Stimulated activated CD4-positive, alpha-beta T cell treated with anti-CD3 and anti-CD28 coated beads, Interleukin-4, amount 100 ng/mL, for 48 hours (primary cell): ENCODE measurements around the gene RALA.
"Not testable (repeated sequence)": the region's sequence is repeated elsewhere in the genome, so short reads cannot be mapped to it uniquely, and the experiment has no call there.

Experiments used
- DNase-seq, 2 donors: peaks; one replicate each; pipeline ENCODE4 v3.0.0-alpha.2; 2020; ENCODE audit warnings: low read depth in 2 of 2

RALA gene

DNA sequence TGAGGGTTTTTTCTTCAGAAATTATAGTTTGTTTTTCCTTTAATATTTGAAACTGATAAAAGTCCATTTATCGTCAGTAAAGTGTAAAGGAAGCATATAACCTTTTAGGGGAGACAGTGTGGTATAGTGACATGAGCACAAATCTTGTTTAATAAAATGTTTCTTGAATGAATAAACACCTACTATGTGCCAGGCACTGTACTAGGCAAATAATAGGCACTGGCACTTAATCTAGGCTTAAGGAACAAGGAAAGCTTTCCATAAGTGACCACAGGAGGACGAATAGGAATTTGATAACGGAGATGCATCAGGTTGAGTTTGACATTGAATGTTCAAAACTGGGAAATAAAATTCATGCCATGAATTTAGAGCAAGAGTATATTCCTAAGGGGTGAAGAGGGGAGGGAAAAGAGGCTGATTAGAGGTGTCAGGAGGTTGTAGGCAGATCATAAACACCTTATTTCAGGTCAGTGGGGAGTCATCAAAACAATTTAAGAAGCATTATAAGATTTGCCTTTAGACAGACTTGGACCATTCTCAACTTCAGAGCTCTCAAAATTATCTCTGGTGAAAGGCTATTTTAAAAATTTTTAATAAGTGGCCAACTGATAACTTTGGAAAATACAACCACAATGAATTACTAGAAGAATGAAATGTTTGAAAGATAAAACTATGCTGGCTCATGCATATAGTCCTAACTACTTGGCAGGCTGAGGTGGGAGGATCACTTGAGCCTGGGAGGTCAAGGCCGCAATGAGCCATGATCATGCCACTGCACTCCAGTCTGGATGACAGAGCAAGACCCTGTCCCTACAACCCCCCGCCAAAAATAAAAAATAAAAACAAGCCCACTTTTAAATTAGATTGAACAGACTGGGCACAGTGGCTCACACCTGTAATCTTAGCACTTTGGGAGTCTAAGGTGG, 22.4 kb downstream of the RALA start:
- DNase-seq, result no peak

DNA sequence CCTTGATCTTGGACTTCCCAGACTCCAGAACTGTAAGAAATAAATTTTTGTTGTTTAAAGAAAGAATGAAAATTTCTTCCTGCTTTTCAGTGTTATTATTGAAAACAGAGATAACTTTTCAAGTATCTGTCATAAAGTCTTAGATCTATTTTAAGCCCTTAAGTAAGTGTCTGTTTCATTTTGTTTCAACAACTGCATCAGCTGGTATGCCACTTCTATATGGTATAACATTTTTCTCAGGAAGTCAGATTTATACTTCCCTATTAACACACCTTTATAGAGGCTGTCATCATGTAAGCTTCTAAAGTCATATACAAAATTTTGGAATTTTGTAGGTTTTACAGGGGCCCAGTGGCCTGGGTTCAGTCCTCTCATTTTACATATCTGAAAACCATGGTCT, 24.4 kb downstream of the RALA start:
- DNase-seq, result no peak

DNA sequence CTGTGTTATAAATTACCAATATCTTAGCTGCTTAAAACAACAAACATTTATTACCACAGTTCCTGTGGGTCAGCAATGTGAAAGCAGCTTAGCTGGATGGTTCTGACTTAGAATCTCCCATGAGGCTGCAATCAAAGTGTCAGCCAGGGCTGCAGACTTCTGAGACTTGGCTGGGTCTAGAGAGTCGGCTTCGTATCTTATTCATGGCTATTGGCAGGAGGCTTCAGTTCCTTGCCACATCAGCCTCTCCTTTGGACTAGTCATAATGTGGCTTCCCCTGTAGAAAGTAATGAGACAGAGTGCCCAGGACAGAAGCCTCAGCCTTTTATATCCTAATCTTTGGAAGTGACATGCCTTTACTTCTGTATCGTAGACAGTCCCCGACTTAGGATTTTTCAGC, 27.3 kb downstream of the RALA start:
- no peak for DNase-seq

DNA sequence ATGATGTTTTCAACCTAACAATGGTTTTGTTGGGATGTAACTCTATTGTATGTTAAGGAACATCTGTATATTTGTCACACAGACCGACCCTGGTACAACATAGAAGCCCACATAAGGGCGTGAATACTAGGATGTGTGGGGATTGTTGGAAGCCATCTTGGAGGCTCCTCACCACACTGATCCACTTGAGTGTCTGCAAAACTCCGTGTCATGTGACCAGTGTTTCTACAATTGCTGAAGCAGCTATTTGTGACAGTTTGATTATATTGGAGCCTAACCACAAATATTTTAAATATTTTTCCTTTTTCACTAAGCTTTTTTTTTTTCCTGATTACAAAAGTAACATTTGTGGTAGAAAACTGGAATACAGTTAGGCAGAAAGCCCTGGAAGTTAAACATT, 27.9 kb downstream of the RALA start:
- DNase-seq, result no peak

DNA sequence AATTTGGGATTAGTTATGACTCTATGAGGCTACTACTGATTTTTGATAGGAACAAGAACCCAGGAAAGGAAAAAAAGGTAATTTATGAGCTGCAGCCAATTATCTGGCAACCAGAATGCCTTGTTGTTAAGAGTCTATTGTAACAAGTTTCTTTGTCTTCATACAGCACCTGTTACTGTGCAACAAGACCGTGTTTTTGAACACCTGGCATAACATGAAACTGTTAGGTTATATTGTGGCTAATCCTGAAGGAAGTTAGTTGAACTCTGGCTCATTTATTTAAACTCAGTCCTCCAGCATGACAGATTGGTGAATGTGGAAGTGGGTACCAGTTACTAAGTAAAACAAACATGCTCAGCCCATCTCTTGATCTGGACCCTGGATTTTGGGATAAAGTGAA, 33.0 kb downstream of the RALA start:
- DNase-seq, result no peak

DNA sequence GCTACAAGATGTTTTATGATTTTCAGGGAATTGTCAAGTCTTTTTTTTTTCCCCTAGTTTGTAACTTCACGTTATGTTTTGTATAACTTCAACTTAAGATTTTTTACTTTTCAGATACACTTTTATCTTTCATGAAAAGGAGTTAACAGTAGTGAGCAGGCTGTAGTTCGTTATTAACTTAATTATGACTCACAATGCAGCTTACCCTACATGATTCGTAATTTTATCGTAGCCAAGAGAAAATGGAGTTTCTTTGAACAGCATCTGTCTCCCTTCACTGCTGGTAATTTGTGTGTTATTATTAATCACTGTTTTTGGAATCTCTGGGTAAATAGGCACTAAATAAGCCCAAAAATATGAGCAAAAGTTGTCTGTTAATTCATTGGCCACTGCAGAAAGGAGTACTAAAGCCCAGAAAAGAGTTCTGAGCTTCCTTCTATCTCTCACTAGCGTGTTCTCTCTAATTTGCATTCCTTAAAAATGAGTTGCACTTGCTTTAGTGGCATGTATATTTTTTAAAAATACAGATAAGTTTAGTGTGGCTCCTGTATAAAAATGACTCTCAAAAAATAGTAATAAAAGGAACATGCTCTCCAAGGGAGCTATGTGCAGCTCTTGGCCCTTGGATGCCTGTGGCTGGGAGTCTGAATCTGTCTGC, 36.1 kb downstream of the RALA start:
- DNase-seq, result no peak

DNA sequence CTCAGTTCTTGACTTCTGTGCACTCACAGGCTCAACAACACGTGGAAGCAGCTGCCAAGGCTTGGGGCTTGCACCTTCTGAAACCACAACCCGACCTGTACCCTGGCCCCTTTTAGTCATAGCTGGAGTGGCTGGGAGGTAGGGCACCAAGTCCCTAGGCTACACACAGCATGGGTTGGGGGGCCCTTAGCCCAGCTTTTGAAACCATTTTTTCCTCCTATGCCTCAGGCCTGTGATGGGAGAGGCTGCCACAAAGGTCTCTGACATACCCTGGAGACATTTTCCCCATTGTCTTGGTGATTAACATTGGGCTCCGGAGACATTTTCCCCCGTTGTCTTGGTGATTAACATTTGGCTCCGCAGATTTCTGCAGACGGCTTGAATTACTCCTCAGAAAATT, 38.6 kb downstream of the RALA start:
- no peak for DNase-seq

DNA sequence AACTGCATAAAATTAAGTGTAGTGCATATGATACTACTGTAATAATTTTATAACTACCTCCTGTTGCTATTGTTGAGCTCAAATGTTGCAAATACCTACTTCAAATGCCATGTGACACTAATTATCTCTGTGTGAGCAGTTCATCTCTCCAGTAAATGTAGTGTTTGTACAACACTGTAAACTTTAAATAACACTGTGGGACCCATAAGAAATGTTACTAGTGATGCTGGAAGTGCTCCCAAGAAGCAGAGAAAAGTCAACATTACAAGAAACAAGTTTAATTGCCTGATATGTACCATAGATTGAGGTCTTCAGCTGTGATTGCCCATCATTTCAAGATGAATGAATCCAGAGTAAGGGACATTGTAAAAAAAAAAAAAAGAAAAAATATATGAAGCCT, 39.9 kb downstream of the RALA start:
- DNase-seq, result no peak

DNA sequence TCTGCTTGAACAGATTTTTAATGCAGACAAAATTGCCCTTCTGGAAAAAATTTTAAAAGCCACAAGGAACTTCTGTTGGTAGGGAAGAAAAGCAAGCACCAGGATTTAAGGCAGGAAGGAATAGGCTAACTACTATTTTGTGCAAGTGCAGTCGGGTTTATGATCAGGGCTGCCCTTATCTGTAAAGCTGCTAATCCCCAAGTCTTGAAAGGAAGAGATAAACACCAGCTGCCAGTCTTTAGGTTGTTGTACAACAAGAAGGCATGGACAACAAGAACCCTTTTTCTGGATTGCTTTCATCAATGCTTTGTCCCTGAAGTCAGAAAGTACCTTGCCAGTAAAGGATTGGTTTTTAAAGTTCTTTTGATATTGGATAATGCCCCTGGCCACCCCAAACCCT, 40.7 kb downstream of the RALA start:
- DNase-seq, result no peak

DNA sequence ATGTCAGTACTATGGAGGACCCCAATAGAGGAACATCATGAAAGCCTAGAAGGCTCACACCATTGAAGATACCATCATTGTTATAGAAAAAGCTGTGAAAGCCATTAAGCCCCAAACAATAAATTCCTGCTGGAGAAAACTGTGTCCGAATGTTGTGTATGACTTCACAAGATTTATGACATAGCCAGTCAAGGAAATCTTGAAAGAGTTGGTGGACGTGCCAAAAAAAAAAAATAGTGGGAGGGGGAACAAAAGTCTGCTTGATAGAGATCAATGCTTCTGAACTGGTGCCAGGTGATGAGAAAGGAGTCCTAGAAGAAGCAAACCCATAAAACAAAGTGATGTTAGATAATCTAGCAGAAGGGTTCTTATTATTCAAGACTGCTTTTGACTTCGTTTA, 41.2 kb downstream of the RALA start:
- no peak for DNase-seq

DNA sequence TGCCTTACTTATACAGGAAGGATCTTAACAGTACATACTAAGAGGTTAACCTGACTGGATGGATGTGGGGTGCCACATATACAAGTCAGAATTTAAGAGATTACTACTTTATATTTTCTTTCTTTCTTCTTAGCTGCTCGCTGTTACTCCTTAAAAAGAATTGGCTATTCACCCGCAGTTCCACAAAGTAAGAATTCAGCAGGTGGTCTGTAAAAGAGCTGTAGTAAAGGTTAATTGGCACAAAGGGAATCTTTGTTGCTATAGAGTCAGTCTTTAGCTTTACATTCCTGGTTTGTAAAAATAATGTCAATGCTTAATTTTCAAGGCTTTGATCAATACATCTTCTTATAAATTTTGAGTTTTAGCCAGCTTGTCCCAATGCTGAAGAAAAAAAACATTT, 43.2 kb downstream of the RALA start:
- no peak for DNase-seq

DNA sequence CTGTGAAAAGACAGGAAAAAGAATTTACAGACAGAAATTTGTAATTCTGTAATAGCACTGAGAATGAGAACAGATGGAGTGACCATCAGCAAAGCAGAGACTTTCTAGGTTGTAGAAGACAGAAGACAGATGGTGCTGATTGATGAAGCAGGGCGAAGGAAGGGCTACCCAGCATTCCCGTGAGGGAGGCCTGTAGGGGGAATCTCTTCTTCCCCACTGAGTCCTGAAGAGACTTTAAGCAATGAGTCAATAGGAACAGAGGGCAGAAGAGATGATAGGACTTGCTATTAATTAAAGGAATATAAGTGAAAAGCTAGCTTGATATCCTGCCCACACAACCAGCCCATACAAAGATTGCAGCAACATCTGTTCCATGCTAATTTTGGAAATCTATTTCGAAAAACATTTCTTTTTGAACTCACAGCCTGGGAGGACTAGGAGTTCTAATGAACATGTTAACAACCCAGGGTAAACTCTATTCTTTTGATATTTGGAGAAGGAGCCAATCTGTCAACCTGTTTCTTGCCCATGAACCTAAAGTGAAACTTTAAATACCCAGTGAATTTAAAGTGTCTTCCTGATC, 44.1 kb downstream of the RALA start:
- DNase-seq, result no peak

DNA sequence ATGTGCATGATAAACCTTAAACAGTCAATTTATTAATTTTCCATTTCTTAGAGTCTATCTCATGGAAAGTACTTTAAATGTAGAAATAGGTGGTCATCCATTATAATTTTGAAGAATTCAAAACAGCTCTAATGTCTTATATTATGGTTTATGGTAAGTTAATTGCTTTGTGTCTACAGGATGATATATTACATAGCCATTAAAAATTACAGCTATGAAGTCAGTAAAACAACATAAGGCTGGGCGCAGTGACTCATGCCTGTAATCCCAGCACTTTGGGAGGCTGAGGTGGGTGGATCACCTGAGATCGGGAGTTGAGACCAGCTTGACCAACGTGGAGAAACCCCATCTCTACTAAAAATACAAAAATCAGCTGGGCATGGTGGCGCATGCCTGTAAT, 44.9 kb downstream of the RALA start:
- DNase-seq, result not testable (repeated sequence)

DNA sequence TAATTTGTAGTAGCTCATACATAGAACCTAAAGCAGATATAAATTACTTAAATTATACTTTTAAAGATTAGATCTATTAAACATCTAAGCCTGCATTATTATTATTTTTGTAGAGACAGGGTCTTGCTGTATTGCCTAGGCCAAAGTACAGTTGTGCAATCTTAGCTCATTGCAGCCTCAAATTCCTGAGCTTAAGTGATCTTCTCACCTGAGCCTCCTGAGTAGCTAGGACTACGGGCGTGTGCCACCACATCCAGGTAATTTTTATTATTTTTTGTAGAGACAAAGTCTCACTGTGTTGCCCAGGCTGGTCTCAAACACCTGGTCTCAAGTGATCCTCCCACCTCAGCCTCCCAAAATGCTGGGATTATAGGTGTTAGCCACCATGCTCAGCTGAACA, 46.7 kb downstream of the RALA start:
- DNase-seq, result no peak

DNA sequence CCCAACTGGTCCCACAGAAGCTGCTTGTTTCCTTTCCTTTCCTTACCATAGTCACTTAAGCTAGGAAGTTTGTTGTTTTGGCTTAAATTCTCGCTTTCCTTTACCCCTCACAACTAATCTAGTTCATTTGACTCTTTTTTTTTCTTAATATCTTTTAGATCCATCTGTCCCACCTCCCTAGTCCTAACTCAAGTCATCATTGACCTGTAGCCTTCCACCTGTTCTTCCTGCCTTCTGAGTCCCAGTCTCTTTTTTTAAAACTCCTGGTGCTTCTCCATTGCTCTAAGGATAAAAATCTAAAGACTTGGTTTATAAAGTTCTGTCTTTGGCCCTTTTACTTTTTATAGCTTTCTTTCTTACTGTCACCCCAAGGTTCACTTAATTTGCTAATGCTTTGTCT, 47.6 kb downstream of the RALA start:
- no peak for DNase-seq

DNA sequence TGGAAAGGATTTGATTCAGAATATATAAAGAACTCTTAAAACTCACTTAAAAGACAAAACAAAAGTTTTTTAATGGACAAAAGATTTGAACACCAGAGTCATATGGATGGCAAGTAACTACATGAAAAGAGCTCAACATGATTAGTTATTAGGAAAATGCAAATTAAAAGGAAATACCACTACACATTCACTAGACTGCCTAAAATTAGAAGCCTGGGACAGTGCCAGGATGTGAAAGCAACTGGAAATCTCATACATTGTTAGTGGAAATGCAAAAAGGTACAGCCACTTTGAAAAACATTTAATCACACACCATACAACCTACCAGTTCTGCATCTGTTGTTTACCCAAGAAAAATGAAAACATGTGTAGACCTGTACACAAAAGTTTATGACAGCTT, 48.8 kb downstream of the RALA start:
- DNase-seq, result no peak

DNA sequence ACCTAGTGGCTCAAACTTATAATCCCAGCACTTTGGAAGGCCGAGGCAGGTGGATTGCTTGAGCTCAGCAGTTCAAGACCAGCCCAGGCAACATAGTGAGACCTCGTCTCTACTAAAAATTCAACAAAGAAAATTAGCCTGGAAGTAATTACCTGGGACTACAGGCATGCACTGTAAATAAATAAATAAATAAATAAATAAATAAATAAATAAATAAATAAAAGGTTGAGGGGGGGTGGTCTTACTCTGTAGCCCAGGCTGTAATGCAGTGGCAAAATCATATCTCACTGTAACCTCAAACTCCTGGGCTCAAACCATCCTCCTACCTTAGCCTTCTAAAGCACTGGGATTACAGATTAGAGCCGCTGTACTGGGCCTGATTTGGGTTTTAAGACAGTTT, 50.5 kb downstream of the RALA start:
- no peak for DNase-seq

DNA sequence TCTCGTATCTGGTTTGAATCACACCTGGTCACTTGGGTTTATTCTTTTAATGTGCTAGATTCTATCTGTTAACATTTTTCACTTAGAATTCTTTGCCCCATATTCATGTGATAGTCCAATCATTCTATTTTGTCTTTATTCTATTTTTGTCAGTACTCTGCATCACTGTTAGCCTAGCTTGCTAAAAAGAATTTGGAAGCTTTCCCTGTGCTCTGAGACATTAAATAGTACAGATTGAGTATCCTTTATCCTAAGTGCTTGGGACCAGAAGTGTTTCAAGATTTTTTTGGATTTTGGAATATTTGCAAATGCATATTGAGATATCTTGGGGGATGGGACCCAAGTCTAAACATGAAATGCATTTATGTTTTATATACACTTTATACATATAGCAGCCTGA, 51.0 kb downstream of the RALA start:
- DNase-seq, result no peak

DNA sequence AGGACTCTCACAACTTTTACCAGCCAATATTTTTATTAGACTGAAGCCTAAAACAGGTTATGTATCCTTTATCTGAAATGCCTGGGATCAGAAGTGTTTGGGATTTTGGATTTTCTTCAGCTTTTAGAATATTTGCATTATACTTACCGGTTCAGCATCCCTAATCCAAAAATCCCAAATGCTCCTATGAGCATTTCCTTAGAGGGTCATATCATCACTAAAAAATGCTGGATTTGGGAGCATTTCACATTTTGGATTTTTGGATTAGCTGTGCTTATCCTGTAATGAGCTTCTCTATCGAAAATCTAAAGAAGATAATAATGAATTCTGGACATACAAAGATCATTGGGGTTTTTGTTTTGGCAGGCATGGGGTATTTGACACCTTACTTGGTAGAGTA, 53.0 kb downstream of the RALA start:
- no peak for DNase-seq

DNA sequence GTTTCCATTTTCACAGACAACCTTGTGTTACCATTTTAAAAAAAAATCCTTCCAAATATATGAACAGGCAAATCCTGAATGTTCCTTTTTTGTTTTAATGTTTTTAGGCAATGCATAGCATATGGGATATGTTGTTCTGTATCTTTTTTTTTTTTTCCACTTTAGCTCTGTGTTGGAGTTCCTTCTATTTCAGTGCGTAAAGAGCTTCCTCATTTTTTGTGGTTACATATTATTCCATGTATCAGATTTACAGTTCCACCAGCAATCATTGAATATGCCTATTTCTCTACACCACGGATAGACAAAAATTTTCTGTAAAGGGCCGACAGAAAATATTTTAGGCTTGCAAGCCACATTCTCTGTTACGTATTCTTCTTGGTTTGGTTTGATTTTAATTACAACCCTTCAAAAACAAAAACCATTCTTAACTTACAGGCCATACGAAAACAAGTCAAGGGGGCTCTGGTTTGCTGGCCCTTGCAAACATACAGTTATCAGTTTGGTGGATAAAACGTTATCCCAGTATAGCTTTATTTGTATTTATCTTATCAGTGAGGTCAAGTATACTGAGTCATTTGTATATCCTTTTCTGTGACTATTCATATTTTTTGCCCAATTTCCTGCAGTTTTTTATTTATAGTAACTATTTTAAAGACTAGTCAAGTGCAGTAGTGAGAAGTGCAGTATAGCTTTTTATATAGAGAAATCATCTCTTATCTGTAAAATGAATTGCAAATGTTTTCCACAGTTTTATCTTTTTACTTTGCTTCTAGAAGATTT, 55.7 kb downstream of the RALA start:
- no peak for DNase-seq

DNA sequence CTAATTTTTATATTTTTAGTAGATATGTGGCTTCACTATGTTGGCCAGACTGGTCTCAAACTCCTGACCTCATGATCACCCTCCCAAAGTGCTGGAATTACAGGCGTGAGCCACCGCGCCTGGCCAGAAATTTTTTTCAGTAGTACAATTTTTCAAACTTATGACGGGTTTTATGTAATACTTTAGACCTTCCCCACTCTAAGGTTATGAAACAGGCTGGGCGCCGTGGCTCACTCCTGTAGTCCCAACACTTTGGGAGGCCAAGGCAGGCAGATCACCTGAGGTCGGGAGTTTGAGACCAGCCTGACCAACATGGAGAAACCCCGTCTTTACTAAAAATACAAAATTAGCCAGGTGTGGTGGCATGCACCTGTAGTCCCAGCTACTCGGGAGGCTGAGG, 56.5 kb downstream of the RALA start:
- not testable (repeated sequence) for DNase-seq

DNA sequence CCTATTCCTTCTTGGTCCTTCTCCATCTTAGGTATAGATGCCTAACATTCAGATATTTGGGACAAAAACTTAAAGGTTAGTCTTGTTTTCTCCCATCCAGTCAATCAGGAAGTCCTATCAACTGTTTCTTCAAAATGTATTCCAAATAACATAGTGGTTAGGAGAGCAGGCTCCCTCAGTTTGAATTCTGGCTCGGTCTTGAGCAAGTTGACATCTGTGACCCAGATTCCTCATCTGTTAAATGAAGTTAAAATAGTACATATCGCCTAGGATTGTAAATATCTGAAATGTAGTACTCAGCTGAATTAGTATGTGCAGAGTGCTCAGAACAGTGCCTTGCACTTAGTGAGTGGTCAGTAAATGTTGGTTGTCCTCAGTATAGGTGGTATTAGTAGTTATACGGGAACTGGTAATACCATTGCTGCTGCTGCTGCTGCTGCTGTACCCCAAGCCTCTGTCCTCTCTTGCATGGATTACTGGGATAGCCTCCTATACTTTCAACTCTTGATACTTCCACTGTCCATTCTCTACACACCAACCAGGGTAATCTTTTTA, 58.6 kb downstream of the RALA start:
- DNase-seq, result no peak
